HEK293 (cell line): ENCODE data around the gene SELPLG.

Experiments
- YY1 ChIP-seq: fragments of 450-650 bp; formaldehyde crosslinking; IDR thresholded peaks from 2 replicates; pipeline ENCODE4 v1.5.1; 2018; ENCODE audit warnings: missing biosample characterization, missing genetic modification characterization
- ZBTB21 ChIP-seq: fragments of 450-650 bp; formaldehyde crosslinking; IDR thresholded peaks from 2 replicates; pipeline ENCODE4 v1.5.1; 2017; ENCODE audit warnings: missing biosample characterization, missing genetic modification characterization
- ZNF274 ChIP-seq, 2 experiments: fragments of 200-500 bp in 1 of 2; fragments of 450-650 bp in 1 of 2; sonication (Bioruptor generic) in 1 of 2; formaldehyde crosslinking in 1 of 2; IDR thresholded peaks; 2 replicates each; pipeline versions ENCODE4 v1.5.1 to v1.6.1; 2014 to 2016; ENCODE audit warnings: borderline replicate concordance in 1 of 2, inconsistent platforms in 1 of 2, low read length in 1 of 2, missing biosample characterization in 1 of 2, missing genetic modification characterization in 1 of 2
- ZNF354C ChIP-seq: fragments of 450-650 bp; formaldehyde crosslinking; IDR thresholded peaks from 2 replicates; pipeline ENCODE4 v1.5.1; 2016; ENCODE audit warnings: missing biosample characterization, missing genetic modification characterization, low read depth, borderline replicate concordance
- ZSCAN30 ChIP-seq: fragments of 450-650 bp; IDR thresholded peaks from 2 replicates; pipeline ENCODE4 v1.5.1; 2018; ENCODE audit warnings: missing biosample characterization, mild to moderate bottlenecking, missing genetic modification characterization, moderate library complexity
- TF ChIP-seq, protein P1 (sequence below): fragments of 450-650 bp; formaldehyde crosslinking; IDR thresholded peaks from 2 replicates; pipeline ENCODE4 v1.5.1; 2016; ENCODE audit warnings: missing biosample characterization, missing genetic modification characterization
- TF ChIP-seq, protein P2 (sequence below): fragments of 450-650 bp; formaldehyde crosslinking; IDR thresholded peaks from 2 replicates; pipeline ENCODE4 v1.5.1; 2016; ENCODE audit warnings: missing biosample characterization, missing genetic modification characterization

DNA sequence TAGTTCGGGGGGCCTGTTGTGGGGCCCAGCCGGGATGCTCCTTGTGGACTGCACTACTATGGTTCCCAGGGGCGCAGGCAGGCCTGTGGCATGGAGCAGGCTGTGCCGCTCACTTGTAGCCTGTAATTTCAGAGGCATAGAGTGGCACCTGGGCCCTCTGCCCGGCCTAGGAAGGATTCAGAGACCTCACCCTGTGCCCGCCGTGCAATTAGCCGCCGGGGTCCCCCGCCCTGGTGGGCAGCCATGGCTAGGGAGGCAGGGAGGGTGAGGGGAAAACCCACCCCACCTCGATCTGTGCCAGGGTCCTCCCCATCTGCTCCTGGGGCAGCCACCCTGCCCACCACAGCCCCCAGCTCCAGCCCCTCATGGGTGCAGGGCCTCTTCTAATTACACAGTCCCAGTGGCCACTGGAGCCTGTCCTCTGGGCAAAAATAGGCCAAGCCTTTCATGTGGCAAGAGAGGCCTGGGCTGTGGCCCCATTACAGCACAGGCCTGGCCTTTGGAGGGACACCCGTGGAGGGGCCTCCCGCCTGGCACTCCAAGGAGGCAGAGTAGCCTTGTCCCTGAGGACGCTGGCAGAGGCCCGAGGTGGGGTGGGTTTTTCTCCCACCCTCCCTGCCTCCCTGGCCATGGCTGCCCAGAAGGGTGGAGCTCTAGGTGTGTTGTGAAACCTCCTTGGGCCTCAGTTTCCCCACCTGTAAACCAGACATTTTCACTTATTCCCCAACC, 30.6 kb downstream of the SELPLG start:
- TF ChIP-seq, protein P1, sequence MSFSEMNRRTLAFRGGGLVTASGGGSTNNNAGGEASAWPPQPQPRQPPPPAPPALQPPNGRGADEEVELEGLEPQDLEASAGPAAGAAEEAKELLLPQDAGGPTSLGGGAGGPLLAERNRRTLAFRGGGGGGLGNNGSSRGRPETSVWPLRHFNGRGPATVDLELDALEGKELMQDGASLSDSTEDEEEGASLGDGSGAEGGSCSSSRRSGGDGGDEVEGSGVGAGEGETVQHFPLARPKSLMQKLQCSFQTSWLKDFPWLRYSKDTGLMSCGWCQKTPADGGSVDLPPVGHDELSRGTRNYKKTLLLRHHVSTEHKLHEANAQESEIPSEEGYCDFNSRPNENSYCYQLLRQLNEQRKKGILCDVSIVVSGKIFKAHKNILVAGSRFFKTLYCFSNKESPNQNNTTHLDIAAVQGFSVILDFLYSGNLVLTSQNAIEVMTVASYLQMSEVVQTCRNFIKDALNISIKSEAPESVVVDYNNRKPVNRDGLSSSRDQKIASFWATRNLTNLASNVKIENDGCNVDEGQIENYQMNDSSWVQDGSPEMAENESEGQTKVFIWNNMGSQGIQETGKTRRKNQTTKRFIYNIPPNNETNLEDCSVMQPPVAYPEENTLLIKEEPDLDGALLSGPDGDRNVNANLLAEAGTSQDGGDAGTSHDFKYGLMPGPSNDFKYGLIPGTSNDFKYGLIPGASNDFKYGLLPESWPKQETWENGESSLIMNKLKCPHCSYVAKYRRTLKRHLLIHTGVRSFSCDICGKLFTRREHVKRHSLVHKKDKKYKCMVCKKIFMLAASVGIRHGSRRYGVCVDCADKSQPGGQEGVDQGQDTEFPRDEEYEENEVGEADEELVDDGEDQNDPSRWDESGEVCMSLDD, result no peak
- TF ChIP-seq ZSCAN30 (tag by site-specific recombination) (no peak), YY1 (tag by site-specific recombination) (no peak), ZBTB21 (tag by site-specific recombination) (no peak), ZNF274 (IDR thresholded peaks at IDR 0.05; ENCODE audit: low read length) (no peak), ZNF274 (tag by site-specific recombination; IDR thresholded peaks at IDR 0.05; ENCODE audit: borderline replicate concordance) (no peak), ZNF354C (tag by site-specific recombination) (no peak)
- TF ChIP-seq, protein P2, sequence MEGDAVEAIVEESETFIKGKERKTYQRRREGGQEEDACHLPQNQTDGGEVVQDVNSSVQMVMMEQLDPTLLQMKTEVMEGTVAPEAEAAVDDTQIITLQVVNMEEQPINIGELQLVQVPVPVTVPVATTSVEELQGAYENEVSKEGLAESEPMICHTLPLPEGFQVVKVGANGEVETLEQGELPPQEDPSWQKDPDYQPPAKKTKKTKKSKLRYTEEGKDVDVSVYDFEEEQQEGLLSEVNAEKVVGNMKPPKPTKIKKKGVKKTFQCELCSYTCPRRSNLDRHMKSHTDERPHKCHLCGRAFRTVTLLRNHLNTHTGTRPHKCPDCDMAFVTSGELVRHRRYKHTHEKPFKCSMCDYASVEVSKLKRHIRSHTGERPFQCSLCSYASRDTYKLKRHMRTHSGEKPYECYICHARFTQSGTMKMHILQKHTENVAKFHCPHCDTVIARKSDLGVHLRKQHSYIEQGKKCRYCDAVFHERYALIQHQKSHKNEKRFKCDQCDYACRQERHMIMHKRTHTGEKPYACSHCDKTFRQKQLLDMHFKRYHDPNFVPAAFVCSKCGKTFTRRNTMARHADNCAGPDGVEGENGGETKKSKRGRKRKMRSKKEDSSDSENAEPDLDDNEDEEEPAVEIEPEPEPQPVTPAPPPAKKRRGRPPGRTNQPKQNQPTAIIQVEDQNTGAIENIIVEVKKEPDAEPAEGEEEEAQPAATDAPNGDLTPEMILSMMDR (tag by site-specific recombination), result no peak
